HepG2 (cell line): Measurements from ENCODE around the gene POU6F2. TPM values are rescaled to one million over a fixed set of nuclear protein-coding genes. Genes with fewer than 3 reads are reported as not detected.

Experiments
- ATAC-seq: fragments of 200-7000 bp; cut with Tn5 transposase; 3 replicates; pipeline ENCODE4 v1.9.1; 2020; ENCODE audit warnings: mild to moderate bottlenecking, moderate library complexity
- BruUV-seq: library from RNA; stranded (reverse); fragments of 400-500 nt; replicated peaks from 2 replicates; lab custom pipeline; 2021; lab: Mats Ljungman, UMichigan
- CTCF ChIA-PET: fragments of 300-600 bp; formaldehyde crosslinking; extraction: SDS; loops from one replicate; lab custom pipeline; 2021; ENCODE audit warnings: low total read pairs, inconsistent platforms, low intra/inter-chr PET ratio; lab: Yijun Ruan, JAX
- POLR2A ChIA-PET: fragments of 350-600 bp; sonication (Branson Sonifier 250); formaldehyde crosslinking; loops from one replicate; lab custom pipeline; 2020; ENCODE audit warnings: antibody characterized with exemption, inconsistent platforms; lab: Yijun Ruan, JAX
- DNase-seq: peaks from one replicate; pipeline ENCODE4 v3.0.0-alpha.2; 2015; ENCODE audit warnings: low spot score
- FAIRE-seq: peaks from 3 replicates; lab custom pipeline; 2011; peaks lifted over from hg19 to GRCh38; lab: Jason Lieb, UNC
- H2AFZ ChIP-seq: one replicate; pipeline ENCODE4 v1.6.1; 2011; ENCODE audit warnings: low read length, inconsistent platforms
- H3K27ac ChIP-seq: fragments of 300-600 bp; 3 replicates; pipeline ENCODE4 v1.8.0; 2011; ENCODE audit warnings: mixed run types, mild to moderate bottlenecking, mixed read lengths, low read length, inconsistent platforms; ENCODE audit not compliant: insufficient read depth; ENCODE audit errors: extremely low read length
- H3K27me3 ChIP-seq, 2 experiments: fragments of 200-600 bp in 1 of 2; 2 replicates in 1 of 2; 3 replicates in 1 of 2; pipeline versions ENCODE4 v1.6.0 to v1.8.0; 2011; ENCODE audit warnings: low read length in 2 of 2, mild to moderate bottlenecking in 2 of 2, moderate library complexity in 2 of 2, inconsistent platforms in 1 of 2; ENCODE audit not compliant: insufficient read depth in 2 of 2, control insufficient read depth in 1 of 2
- H3K36me3 ChIP-seq, 2 experiments: fragments of 200-600 bp in 1 of 2; replicated peaks in 1 of 2; 2 replicates in 1 of 2; 3 replicates in 1 of 2; pipeline versions ENCODE4 v1.5.1 to v1.8.0; 2011; ENCODE audit warnings: low read length in 2 of 2, inconsistent platforms in 1 of 2; ENCODE audit not compliant: insufficient read depth in 2 of 2, control insufficient read depth in 1 of 2
- H3K4me1 ChIP-seq: 2 replicates; pipeline ENCODE4 v1.5.1; 2012; ENCODE audit warnings: low read length, inconsistent platforms; ENCODE audit not compliant: insufficient read depth
- H3K4me2 ChIP-seq: 2 replicates; pipeline ENCODE4 v1.6.0; 2011; ENCODE audit warnings: low read depth, low read length, inconsistent platforms
- H3K4me3 ChIP-seq, 3 experiments: fragments of 200-600 bp in 1 of 3; sonication (generic), shearing (Covaris generic) in 1 of 3; replicated peaks in 1 of 3; 2 replicates each; pipeline ENCODE4 v1.5.1; 2011 to 2016; ENCODE audit warnings: low read length in 3 of 3, inconsistent platforms in 2 of 3, low read depth in 2 of 3, mild to moderate bottlenecking in 2 of 3, control low read depth in 1 of 3, mixed read lengths in 1 of 3; ENCODE audit not compliant: insufficient read depth in 1 of 3
- H3K79me2 ChIP-seq: one replicate; pipeline ENCODE4 v1.6.1; 2011; ENCODE audit warnings: low read length, inconsistent platforms; ENCODE audit not compliant: insufficient read depth
- H3K9ac ChIP-seq: 2 replicates; pipeline ENCODE4 v1.6.0; 2011; ENCODE audit warnings: mild to moderate bottlenecking, low read depth, low read length, inconsistent platforms; ENCODE audit not compliant: insufficient read depth
- H3K9me3 ChIP-seq: 2 replicates; pipeline ENCODE4 v1.5.1; 2012; ENCODE audit warnings: mild to moderate bottlenecking, low read length
- H4K20me1 ChIP-seq: 2 replicates; pipeline ENCODE4 v1.6.0; 2011; ENCODE audit warnings: inconsistent platforms, mild to moderate bottlenecking, low read length, moderate library complexity; ENCODE audit not compliant: insufficient read depth
- CCAR2 ChIP-seq: fragments of 200-400 bp; formaldehyde crosslinking; optimal IDR thresholded peaks from 2 replicates; pipeline ENCODE3; 2018; ENCODE audit warnings: low read depth, mild to moderate bottlenecking, low read length, moderate library complexity
- CENPT ChIP-seq: sonication (generic); formaldehyde crosslinking; IDR thresholded peaks from 2 replicates; pipeline ENCODE4 v1.8.0; 2022; ENCODE audit warnings: low read depth, mild to moderate bottlenecking, moderate library complexity, missing genetic modification reagents
- EEA1 ChIP-seq: sonication (generic); formaldehyde crosslinking; IDR thresholded peaks from 2 replicates; pipeline ENCODE4 v1.5.1; 2020; ENCODE audit warnings: mild to moderate bottlenecking, missing genetic modification reagents, borderline replicate concordance
- FIP1L1 ChIP-seq: fragments of 200-400 bp; formaldehyde crosslinking; IDR thresholded peaks from 2 replicates; pipeline ENCODE4 v1.6.1; 2018; ENCODE audit warnings: low read depth, mild to moderate bottlenecking, low read length, moderate library complexity, borderline replicate concordance; ENCODE audit not compliant: insufficient read depth
- HMG20A ChIP-seq: IDR thresholded peaks from 2 replicates; pipeline ENCODE4 v1.6.1; 2016; ENCODE audit warnings: borderline replicate concordance
- LCORL ChIP-seq, 2 experiments: fragments of 450-650 bp in 1 of 2; sonication (generic) in 1 of 2; formaldehyde crosslinking in 1 of 2; IDR thresholded peaks; 2 replicates each; pipeline versions ENCODE4 v1.5.0 to v1.6.1; 2017 to 2020; ENCODE audit warnings: antibody characterized with exemption in 1 of 2, missing genetic modification reagents in 1 of 2
- MAF1 ChIP-seq: sonication (generic); formaldehyde crosslinking; IDR thresholded peaks from 2 replicates; pipeline ENCODE4 v1.5.0; 2020; ENCODE audit warnings: missing genetic modification reagents, borderline replicate concordance
- NFIC ChIP-seq: IDR thresholded peaks from 2 replicates; pipeline ENCODE4 v1.6.1; 2012; ENCODE audit warnings: mild to moderate bottlenecking, low read length, inconsistent platforms
- SAP130 ChIP-seq: IDR thresholded peaks from 2 replicates; pipeline ENCODE4 v1.6.1; 2016; ENCODE audit warnings: low read depth
- TSC22D2 ChIP-seq: sonication (generic); formaldehyde crosslinking; IDR thresholded peaks from 2 replicates; pipeline ENCODE4 v1.5.1; 2020; ENCODE audit warnings: missing genetic modification reagents, mild to moderate bottlenecking, borderline replicate concordance
- ZBTB8A ChIP-seq: sonication (generic); formaldehyde crosslinking; IDR thresholded peaks from 2 replicates; pipeline ENCODE4 v1.4.0; 2020; ENCODE audit warnings: mild to moderate bottlenecking, low read depth, missing genetic modification reagents, borderline replicate concordance
- ZFAT ChIP-seq: sonication (generic); formaldehyde crosslinking; conservative IDR thresholded peaks from 2 replicates; pipeline ENCODE4 v1.8.1; 2023; ENCODE audit warnings: missing genetic modification reagents, inconsistent platforms
- ZNF30 ChIP-seq: sonication (generic); formaldehyde crosslinking; IDR thresholded peaks from 2 replicates; pipeline ENCODE4 v1.5.0; 2020; ENCODE audit warnings: mild to moderate bottlenecking, missing genetic modification reagents
- ZNF839 ChIP-seq: sonication (generic); formaldehyde crosslinking; IDR thresholded peaks from 2 replicates; pipeline ENCODE4 v1.4.0; 2020; ENCODE audit warnings: missing genetic modification reagents, mild to moderate bottlenecking, borderline replicate concordance
- ZNF879 ChIP-seq: sonication (generic); formaldehyde crosslinking; IDR thresholded peaks from 2 replicates; pipeline ENCODE4 v1.8.1; 2023; ENCODE audit warnings: missing genetic modification reagents
- WGBS: methylation state at CpG from one replicate; pipeline ENCODE4 v1.1.6; 2017; ENCODE audit warnings: low lambda C conversion rate; 5-methylcytosine and 5-hydroxymethylcytosine counted together
- in situ Hi-C: cut with HindIII; loops from 2 replicates; pipeline ENCODE4 v1.10.0; 2017; ENCODE audit warnings: low pct_unique_long_range_greater_than_20kb; ENCODE audit not compliant: extremely low pct_ligation_motif_present
- intact Hi-C: fragments of 100-400 bp; cut with micrococcal nuclease; formaldehyde crosslinking; loops from one replicate; pipeline ENCODE4 v1.10.0; 2022; ENCODE audit not compliant: unreplicated experiment
- polyA plus RNA-seq, 8 experiments: library from polyadenylated mRNA; depleted of rRNA in 3 of 8; stranded (reverse) in 7 of 8; unstranded in 1 of 8; fragments of >200 nt; fragmentation: Illumina TruSeq in 4 of 8; extraction: Trizol in 4 of 8; gene quantifications; 2 replicates each; pipeline versions ENCODE4 v1.2.1 to v1.2.3, GENCODE V29; 2011 to 2016; ENCODE audit warnings: low read depth in 4 of 8, missing spikeins in 1 of 8, mixed read lengths in 1 of 8; ENCODE audit not compliant: insufficient read depth in 1 of 8
- total RNA-seq, 5 experiments: library from RNA; depleted of rRNA; stranded (reverse); fragments of >200 nt; fragmentation: Illumina TruSeq; extraction: Trizol; gene quantifications; 2 replicates each; pipeline ENCODE4 v1.2.3, GENCODE V29; 2016; ENCODE audit warnings: low read depth in 1 of 5
- TF ChIP-seq, protein P1 (sequence below): sonication (generic); formaldehyde crosslinking; IDR thresholded peaks from 2 replicates; pipeline ENCODE4 v1.8.1; 2023; ENCODE audit warnings: mild to moderate bottlenecking, missing genetic modification reagents
- TF ChIP-seq, protein P2 (sequence below): sonication (generic); formaldehyde crosslinking; IDR thresholded peaks from 2 replicates; pipeline ENCODE4 v1.4.0; 2020; ENCODE audit warnings: low read depth, missing genetic modification reagents

Gene POU6F2
- total and polyA plus RNA-seq, 2 of the 13 experiments (the other 11 are each of a cell fraction or from before 2014, with no cell fraction given), result not detected

DNA sequence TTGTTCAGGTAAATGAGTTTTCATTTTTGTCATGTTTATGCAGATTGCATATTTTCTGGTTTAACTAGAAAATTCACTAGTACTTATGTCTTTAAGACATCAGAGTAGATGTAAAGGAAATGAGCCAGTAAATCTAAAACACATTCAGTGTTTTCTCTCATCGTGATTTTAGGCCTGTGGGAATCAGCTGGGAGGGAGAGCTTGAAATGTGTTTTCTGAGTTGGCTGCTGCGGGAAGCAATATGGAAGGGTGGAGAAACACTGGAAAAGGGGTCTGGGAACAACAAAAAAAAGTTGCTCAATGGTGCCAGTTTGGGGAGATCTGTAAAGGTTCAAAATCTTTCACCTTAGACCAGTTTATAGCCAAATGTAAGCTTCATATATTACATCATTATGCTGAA is 284.1 kb downstream of the POU6F2 start:
- CTCF ChIA-PET, result no interaction called here

More for the DNA sequence above, 284.1 kb downstream of the POU6F2 start:
- Histone ChIP-seq H4K20me1 (no peaks in the 10 kb centered on the region), H2AFZ (no peak overlapping the region), H3K27me3 (no peaks in the 10 kb centered on the region), H3K36me3 (no peaks in the 10 kb centered on the region), H3K27ac (no peak overlapping the region), H3K4me3 (no peak overlapping the region), H3K4me1 (no peaks in the 10 kb centered on the region), H3K4me2 (no peak overlapping the region), H3K9ac (no peak overlapping the region), H3K9me3 (no peaks in the 10 kb centered on the region), H3K79me2 (no peaks in the 10 kb centered on the region)
- in situ Hi-C loops, result no loop called here
- BruUV-seq, result no TSS peak
- ATAC-seq, result no peak
- FAIRE-seq, result no peak
- DNase-seq, result no peak
- intact Hi-C loops, result no loop called here
- 19% methylated on average over 2 of the region's 2 CpGs for WGBS
- TF ChIP-seq ZNF30 (CRISPR knock-in tag), result no peak
- no peak for TF ChIP-seq SAP130 (CRISPR knock-in tag)
- TF ChIP-seq LCORL (IDR thresholded peaks at IDR 0.05), result no peak
- TF ChIP-seq LCORL (CRISPR knock-in tag; IDR thresholded peaks at IDR 0.05), result no peak
- no peak for TF ChIP-seq NFIC
- TF ChIP-seq, protein P1, sequence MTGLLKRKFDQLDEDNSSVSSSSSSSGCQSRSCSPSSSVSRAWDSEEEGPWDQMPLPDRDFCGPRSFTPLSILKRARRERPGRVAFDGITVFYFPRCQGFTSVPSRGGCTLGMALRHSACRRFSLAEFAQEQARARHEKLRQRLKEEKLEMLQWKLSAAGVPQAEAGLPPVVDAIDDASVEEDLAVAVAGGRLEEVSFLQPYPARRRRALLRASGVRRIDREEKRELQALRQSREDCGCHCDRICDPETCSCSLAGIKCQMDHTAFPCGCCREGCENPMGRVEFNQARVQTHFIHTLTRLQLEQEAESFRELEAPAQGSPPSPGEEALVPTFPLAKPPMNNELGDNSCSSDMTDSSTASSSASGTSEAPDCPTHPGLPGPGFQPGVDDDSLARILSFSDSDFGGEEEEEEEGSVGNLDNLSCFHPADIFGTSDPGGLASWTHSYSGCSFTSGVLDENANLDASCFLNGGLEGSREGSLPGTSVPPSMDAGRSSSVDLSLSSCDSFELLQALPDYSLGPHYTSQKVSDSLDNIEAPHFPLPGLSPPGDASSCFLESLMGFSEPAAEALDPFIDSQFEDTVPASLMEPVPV (CRISPR knock-in tag), result no peak
- no peak for TF ChIP-seq ZBTB8A (CRISPR knock-in tag)
- no peak for TF ChIP-seq ZNF839 (CRISPR knock-in tag)
- no peak for TF ChIP-seq MAF1 (CRISPR knock-in tag)
- TF ChIP-seq CCAR2, result no peak
- no peak for TF ChIP-seq ZFAT (CRISPR knock-in tag)
- TF ChIP-seq FIP1L1, result no peak
- TF ChIP-seq EEA1 (CRISPR knock-in tag), result no peak
- TF ChIP-seq, protein P2, sequence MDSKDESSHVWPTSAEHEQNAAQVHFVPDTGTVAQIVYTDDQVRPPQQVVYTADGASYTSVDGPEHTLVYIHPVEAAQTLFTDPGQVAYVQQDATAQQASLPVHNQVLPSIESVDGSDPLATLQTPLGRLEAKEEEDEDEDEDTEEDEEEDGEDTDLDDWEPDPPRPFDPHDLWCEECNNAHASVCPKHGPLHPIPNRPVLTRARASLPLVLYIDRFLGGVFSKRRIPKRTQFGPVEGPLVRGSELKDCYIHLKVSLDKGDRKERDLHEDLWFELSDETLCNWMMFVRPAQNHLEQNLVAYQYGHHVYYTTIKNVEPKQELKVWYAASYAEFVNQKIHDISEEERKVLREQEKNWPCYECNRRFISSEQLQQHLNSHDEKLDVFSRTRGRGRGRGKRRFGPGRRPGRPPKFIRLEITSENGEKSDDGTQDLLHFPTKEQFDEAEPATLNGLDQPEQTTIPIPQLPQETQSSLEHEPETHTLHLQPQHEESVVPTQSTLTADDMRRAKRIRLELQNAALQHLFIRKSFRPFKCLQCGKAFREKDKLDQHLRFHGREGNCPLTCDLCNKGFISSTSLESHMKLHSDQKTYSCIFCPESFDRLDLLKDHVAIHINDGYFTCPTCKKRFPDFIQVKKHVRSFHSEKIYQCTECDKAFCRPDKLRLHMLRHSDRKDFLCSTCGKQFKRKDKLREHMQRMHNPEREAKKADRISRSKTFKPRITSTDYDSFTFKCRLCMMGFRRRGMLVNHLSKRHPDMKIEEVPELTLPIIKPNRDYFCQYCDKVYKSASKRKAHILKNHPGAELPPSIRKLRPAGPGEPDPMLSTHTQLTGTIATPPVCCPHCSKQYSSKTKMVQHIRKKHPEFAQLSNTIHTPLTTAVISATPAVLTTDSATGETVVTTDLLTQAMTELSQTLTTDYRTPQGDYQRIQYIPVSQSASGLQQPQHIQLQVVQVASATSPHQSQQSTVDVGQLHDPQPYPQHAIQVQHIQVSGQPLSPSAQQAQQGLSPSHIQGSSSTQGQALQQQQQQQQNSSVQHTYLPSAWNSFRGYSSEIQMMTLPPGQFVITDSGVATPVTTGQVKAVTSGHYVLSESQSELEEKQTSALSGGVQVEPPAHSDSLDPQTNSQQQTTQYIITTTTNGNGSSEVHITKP (CRISPR knock-in tag), result no peak
- no peak for TF ChIP-seq ZNF879 (CRISPR knock-in tag)
- TF ChIP-seq TSC22D2 (CRISPR knock-in tag), result no peak
- no peak for TF ChIP-seq CENPT (CRISPR knock-in tag)
- no peak for TF ChIP-seq HMG20A (CRISPR knock-in tag)
- POLR2A ChIA-PET, result no interaction called here
